HFFc6 (cell line): ENCODE results near the gene HINT1. TPM values are rescaled to one million over a fixed set of nuclear protein-coding genes. Genes with fewer than 3 reads are reported as not detected.
"Not testable (repeated sequence)": the region's sequence is repeated elsewhere in the genome, so short reads cannot be mapped to it uniquely, and the experiment has no call there.

Experiments
- DNase-seq: peaks from one replicate; pipeline ENCODE4 v3.0.0-alpha.2; 2018
- H3K27ac Mint-ChIP-seq: 2 replicates; pipeline ENCODE4 v1.8.0; 2020; ENCODE audit warnings: mild to moderate bottlenecking, mixed read lengths
- H3K27me3 Mint-ChIP-seq: 2 replicates; pipeline ENCODE4 v1.8.0; 2021; ENCODE audit warnings: mild to moderate bottlenecking, moderate library complexity, mixed read lengths; ENCODE audit not compliant: insufficient read depth
- H3K36me3 Mint-ChIP-seq: 2 replicates; pipeline ENCODE4 v1.8.0; 2021; ENCODE audit warnings: low read depth, mixed read lengths
- H3K4me1 Mint-ChIP-seq: 2 replicates; pipeline ENCODE4 v1.8.0; 2020; ENCODE audit warnings: low read depth, mixed read lengths
- H3K4me3 Mint-ChIP-seq: 2 replicates; pipeline ENCODE4 v1.8.0; 2020; ENCODE audit warnings: mild to moderate bottlenecking, moderate library complexity, mixed read lengths
- H3K9me3 Mint-ChIP-seq: 2 replicates; pipeline ENCODE4 v1.8.0; 2020; ENCODE audit warnings: mild to moderate bottlenecking, mixed read lengths
- CTCF ChIP-seq: fragments of 200-600 bp; sonication (generic); IDR thresholded peaks from 2 replicates; pipeline ENCODE4 v1.5.0; 2021; ENCODE audit warnings: antibody characterized with exemption, mild to moderate bottlenecking
- total RNA-seq, 6 experiments: library from RNA; stranded (reverse); fragmentation: NEBNext Ultra II Directional; extraction: Animal tissue kit (Norgen Biotek cat#: 25700); gene quantifications; 2 replicates in 1 of 6; 3 replicates in 5 of 6; pipeline ENCODE4 v1.2.3, GENCODE V29; 2021

Gene HINT1
- total RNA-seq, 6 experiments from 2014 or later, result 231 to 251 (median 241) TPM

GRCh38 chr5:131150408-131150807 lies 14.6 kb downstream of the HINT1 start:
- Mint-ChIP-seq H3K4me3 (no peak overlapping the region), H3K27ac (no peak overlapping the region), H3K36me3 (no peaks in the 10 kb centered on the region), H3K27me3 (0 out of 2 replicates have a peak, but pooled peaks cover 2% of the 10 kb centered on the region), H3K9me3 (no peaks in the 10 kb centered on the region), H3K4me1 (no peaks in the 10 kb centered on the region)
- DNase-seq, result no peak
- no peak for TF ChIP-seq CTCF

- Mint-ChIP-seq H3K4me3 (no peak overlapping the region), H3K36me3 (no peaks in the 10 kb centered on the region), H3K27ac (no peak overlapping the region), H3K9me3 (no peaks in the 10 kb centered on the region), H3K4me1 (no peaks in the 10 kb centered on the region), H3K27me3 (0 out of 2 replicates have a peak, but pooled peaks cover 2% of the 10 kb centered on the region)
- TF ChIP-seq CTCF, result no peak
- DNase-seq, result no peak
These were observed 16.2 kb downstream of the HINT1 start for GRCh38 chr5:131148835-131149234.

GRCh38 chr5:131147258-131147657 lies 17.8 kb downstream of the HINT1 start:
- H3K36me3 Mint-ChIP-seq, result no peaks in the 10 kb centered on the region
- H3K27me3 Mint-ChIP-seq, result 0 out of 2 replicates have a peak, but pooled peaks cover 2% of the 10 kb centered on the region
- no peaks in the 10 kb centered on the region for H3K4me1 Mint-ChIP-seq
- no peak for DNase-seq
- H3K4me3 Mint-ChIP-seq, result no peak overlapping the region
- H3K9me3 Mint-ChIP-seq, result no peaks in the 10 kb centered on the region
- TF ChIP-seq CTCF, result no peak
- no peak overlapping the region for H3K27ac Mint-ChIP-seq

GRCh38 chr5:131142970-131143617 lies 22.0 kb downstream of the HINT1 start:
- Mint-ChIP-seq H3K9me3 (no peaks in the 10 kb centered on the region), H3K36me3 (no peaks in the 10 kb centered on the region), H3K4me1 (no peaks in the 10 kb centered on the region), H3K27ac (no peak overlapping the region), H3K27me3 (peaks cover 4% of the 10 kb centered on the region), H3K4me3 (no peak overlapping the region)
- no peak for TF ChIP-seq CTCF
- no peak for DNase-seq

GRCh38 chr5:131139321-131139720 lies 25.7 kb downstream of the HINT1 start:
- Mint-ChIP-seq H3K36me3 (no peaks in the 10 kb centered on the region), H3K4me3 (no peak overlapping the region), H3K27me3 (peaks cover 6% of the 10 kb centered on the region), H3K9me3 (no peaks in the 10 kb centered on the region; the same call in 1 of the 2 replicates), H3K27ac (no peak overlapping the region), H3K4me1 (no peaks in the 10 kb centered on the region)
- no peak for TF ChIP-seq CTCF
- DNase-seq, result no peak

- H3K27me3 Mint-ChIP-seq, H3K4me3 Mint-ChIP-seq, H3K4me1 Mint-ChIP-seq, DNase-seq, H3K9me3 Mint-ChIP-seq, H3K27ac Mint-ChIP-seq, H3K36me3 Mint-ChIP-seq: not testable (repeated sequence)
These were observed 26.6 kb downstream of the HINT1 start for GRCh38 chr5:131138406-131138805.

GRCh38 chr5:131133091-131133490 lies 32.0 kb downstream of the HINT1 start:
- H3K27me3 Mint-ChIP-seq, DNase-seq: not testable (repeated sequence)

More at GRCh38 chr5:131133091-131133490, 32.0 kb downstream of the HINT1 start:
- not testable (repeated sequence) for H3K9me3 Mint-ChIP-seq, H3K27ac Mint-ChIP-seq, H3K36me3 Mint-ChIP-seq, H3K4me1 Mint-ChIP-seq, H3K4me3 Mint-ChIP-seq
